ACHN (cell line): ENCODE data around the gene KRT85.

Experiments used
- DNase-seq: peaks from one replicate; pipeline ENCODE4 v3.0.0-alpha.2; 2015
- in situ Hi-C: cut with HindIII; loops from 2 replicates; pipeline ENCODE4 v1.10.0; 2017; ENCODE audit warnings: low sequenced_read_pairs, low pct_ligation_motif_present, low pct_unique_long_range_greater_than_20kb

The KRT85 gene

DNA sequence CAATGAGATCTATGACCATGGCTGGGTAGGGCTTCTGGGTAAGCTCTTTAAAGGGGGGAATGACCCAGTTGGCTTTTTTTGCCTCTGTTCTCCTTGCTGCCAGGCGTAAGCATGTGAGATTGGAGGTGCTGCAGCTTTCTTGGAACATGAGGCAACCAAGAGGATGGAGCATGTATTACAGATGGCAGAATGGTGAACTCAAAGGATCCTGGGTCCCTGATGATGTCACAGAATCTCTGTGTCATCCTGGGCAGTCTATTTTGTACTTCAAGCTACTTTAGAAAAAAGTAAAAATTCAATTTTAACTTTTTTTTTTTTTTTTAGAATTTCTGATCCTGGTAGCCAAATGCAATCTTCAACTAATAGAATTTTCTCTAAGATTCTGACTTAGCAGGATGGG lies 30.9 kb upstream of the KRT85 start:
- no peak for DNase-seq
- in situ Hi-C loops = no loop called here

DNA sequence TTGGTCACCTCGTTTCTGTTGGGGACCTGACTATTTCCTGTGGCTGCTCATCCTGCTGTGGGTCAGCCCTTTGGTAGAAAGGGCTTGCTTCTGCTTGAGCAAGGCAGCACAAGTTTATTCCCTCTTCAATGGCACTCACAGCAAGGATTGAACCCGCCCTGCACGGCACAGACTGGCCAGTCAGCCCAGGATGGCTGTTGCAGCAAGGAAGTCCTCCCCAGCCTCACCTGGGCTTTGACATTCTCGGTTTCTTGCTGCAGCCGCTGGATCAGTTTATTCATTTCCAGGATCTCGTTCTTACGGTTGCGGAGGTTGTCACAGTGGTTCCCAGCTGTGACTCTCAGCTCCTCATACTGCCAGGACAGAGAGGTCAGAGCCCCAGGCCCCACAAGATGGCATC lies 29.4 kb upstream of the KRT85 start:
- in situ Hi-C loops = no loop called here
- DNase-seq = no peak

DNA sequence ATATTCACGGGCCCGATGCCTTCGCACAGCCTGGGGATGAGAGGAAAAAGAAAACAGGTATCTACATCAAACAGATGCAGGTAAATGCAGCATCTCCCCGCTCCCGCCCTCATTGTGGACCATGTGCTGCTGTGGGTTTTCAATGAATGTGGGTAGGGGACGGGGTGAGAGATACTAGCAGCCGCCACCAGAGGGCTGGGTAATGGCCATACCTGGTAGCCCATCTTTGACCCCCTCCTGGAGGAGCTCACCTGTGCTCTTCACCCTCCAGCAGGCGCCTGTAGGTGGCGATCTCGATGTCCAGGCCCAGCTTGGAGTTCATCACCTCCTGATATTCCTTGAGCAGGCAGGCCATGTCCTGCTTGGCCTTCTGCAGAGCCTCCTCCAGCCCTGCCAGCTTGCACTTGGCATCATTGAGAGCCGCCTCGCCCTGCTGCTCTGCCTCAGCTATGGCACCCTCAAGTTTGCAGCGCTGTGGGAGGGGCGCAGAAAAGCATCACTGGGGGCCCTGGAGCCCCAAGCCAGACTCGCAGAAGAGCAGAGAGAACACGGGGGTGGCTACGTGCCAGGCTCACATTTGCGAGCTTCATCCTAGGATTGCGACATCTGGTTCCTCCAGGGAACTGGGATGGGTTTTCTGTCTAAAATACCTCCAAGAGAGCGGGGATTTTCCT lies 28.6 kb upstream of the KRT85 start:
- DNase-seq = peak; percentile 30
- in situ Hi-C loops = no loop called here

GRCh38 chr12:52394836-52395405 lies 27.6 kb upstream of the KRT85 start:
- in situ Hi-C loops = no loop called here

DNA sequence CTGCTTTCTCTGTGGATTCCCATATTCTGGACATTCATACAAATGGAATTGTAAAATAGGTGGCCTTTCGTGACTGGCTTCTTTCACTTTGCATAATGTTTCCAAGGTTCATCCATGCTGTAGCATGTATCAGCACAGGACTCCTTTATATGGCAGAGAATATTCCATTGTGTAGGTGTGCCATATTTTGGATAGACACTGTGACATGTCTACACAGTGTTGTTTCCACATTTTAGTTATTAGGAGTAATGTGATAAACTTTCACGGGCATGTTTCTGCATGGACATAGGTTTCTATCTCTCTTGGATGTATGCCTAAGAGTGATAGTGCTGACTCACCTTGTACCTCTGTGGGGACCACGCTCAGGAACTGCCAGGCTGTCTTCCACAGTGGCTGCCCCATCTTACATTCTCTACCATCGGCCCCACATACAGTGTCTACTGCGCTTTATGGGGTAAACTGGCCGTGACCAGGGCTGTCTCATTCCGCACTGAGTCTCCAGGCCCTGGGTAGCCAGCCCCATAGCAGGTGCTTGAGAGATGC lies 25.3 kb upstream of the KRT85 start:
- DNase-seq = no peak
- in situ Hi-C loops = no loop called here

More at GRCh38 chr12:52394836-52395405, 27.6 kb upstream of the KRT85 start:
- DNase-seq = no peak

- in situ Hi-C loops = no loop called here
- DNase-seq = peak; percentile 27
Measured at GRCh38 chr12:52391618-52392002, 24.3 kb upstream of the KRT85 start.

- in situ Hi-C loops = no loop called here
Measured at GRCh38 chr12:52390739-52391617, 23.7 kb upstream of the KRT85 start.

GRCh38 chr12:52389313-52390207 lies 22.3 kb upstream of the KRT85 start:
- DNase-seq = no peak
- in situ Hi-C loops = no loop called here

More at GRCh38 chr12:52390739-52391617, 23.7 kb upstream of the KRT85 start:
- peak; percentile 47 for DNase-seq

DNA sequence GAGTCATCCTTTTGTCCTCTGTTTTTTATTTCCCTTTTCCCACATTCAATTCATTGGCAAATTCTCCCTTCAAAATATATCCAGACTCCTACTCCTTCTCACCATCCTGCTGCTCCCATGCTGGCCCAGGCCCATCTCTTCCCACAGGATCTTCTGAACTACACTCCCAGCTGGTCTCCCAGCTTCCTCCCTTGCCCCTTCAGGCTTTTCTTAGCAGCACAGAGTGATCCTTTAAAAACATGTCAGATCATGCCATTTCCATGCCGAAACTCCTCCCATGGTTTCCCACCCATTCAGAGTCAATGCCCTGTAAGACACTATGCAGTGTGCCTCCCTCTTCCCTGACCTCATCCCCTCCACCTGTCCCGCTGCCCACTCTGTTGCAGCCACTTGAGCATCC lies 20.6 kb upstream of the KRT85 start:
- DNase-seq = no peak
- in situ Hi-C loops = no loop called here

GRCh38 chr12:52385226-52385702 lies 18.0 kb upstream of the KRT85 start, which contains the start of gene KRT84:
KRT84 (minus strand) TSS chr12:52385652; CDS start chr12:52385585, 67 bp downstream.
- in situ Hi-C loops = no loop called here
- no peak for DNase-seq

- in situ Hi-C loops = no loop called here
- no peak for DNase-seq
Measured at GRCh38 chr12:52383331-52383730, 16.1 kb upstream of the KRT85 start.

GRCh38 chr12:52382854-52383253 lies 15.6 kb upstream of the KRT85 start:
- no peak for DNase-seq
- in situ Hi-C loops = no loop called here

DNA sequence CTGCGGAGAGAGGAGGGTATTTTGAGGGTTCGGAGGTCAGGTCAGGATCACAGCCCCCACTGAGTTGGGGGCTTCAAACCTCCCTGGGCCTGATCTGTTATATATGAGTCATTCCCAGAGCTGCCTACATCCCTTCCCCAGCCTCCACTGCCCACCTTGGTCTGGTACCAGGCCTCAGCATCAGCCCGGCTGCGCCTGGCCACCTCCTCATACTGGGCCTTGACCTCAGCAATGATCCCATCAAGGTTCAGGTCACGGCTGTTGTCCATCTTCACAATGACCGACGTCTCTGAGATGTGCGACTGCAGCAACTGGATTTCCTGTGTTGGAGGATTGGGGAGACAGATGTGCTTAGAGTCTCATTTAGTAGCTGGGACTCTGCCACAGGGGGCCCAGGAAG lies 13.9 kb upstream of the KRT85 start:
- DNase-seq = no peak
- in situ Hi-C loops = no loop called here

- in situ Hi-C loops = no loop called here
- DNase-seq = peak; percentile 51
Measured at GRCh38 chr12:52380271-52380694, 13.0 kb upstream of the KRT85 start.

GRCh38 chr12:52379536-52379935 lies 12.3 kb upstream of the KRT85 start:
- in situ Hi-C loops = no loop called here
- DNase-seq = no peak

DNA sequence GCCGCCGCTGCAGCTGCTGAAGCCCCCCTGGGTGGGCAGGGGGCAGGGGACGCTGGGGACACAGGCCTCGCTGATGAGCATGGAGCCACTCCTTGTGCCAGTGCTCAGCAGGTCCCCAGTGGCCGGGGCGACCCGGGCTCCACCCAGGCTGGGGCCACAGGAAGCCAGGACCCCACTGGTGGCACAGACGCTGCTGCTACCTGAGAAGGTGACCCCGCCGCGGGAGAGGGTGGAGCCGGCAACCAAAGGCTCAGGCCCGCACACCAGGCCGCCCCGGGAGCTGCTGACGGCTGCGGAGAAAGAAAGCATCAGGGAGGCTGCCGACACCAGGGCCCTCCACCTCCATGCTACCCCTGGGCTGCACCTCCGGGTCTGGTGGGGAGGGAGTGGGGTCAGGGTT lies 10.8 kb upstream of the KRT85 start:
- no peak for DNase-seq
- in situ Hi-C loops = no loop called here

DNA sequence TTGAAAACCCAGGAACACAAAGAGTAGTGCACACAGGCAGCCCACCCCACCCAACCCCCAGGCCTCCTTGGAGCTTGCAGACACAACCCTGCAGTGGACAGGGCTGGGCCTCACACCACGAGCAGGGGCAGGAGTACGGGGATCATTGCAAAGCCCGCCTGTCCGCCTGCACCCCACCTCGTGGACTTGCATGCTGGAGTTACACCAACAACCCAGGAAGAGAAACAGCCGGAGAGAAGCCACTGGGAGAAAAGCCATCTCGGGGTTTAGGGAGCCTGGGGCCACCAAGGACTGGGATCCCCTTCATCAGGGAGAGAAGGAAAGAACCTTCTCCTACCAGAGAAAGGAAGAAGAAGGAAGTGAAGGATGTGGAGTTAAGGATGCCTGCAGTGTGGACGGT lies 10.0 kb upstream of the KRT85 start:
- no peak for DNase-seq

More for the DNA sequence above, 10.0 kb upstream of the KRT85 start:
- in situ Hi-C loops = no loop called here
